ENCODE results near the gene SLFN12.
"Not testable (repeated sequence)": the region's sequence is repeated elsewhere in the genome, so short reads cannot be mapped to it uniquely, and the experiment has no call there.

SLFN12 gene

GRCh38 chr17:35432176-35433074 lies at the start of gene SLFN12:
TSS of gene SLFN12 (minus strand) at chr17:35432500. CDS start at chr17:35423028, 9,472 bp downstream.
- DNase-seq: peak; percentile 84 to 85

GRCh38 chr17:35479271-35479670 lies 47.0 kb upstream of the SLFN12 start:
- DNase-seq: no peak

GRCh38 chr17:35477248-35477647 lies 44.9 kb upstream of the SLFN12 start:
- DNase-seq: no peak

DNA sequence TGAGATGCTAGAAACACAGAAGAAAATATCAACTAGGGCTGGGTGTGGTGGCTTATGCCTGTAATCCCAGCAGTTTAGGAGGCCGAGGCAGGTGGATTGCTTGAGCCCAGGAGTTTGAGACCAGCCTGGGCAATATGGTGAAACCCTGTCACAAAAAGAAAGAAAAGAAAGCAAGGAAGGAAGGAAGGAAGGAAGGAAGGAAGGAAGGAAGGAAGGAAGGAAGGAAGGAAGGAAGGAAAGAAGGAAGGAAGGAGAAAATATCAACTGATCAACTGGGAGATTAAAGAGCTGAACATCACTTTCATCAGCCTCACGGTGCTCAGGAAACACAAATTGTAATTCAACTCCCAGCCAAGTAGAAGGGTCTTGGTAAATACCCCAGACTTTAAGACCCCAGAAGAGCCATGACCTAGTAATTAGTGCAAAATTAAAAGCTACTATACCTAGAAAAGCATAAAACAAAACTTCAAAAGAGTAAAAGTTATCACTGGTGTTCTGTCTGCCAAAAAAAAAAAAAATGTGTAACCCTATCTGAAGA lies 44.1 kb upstream of the SLFN12 start:
- DNase-seq: no peak

DNA sequence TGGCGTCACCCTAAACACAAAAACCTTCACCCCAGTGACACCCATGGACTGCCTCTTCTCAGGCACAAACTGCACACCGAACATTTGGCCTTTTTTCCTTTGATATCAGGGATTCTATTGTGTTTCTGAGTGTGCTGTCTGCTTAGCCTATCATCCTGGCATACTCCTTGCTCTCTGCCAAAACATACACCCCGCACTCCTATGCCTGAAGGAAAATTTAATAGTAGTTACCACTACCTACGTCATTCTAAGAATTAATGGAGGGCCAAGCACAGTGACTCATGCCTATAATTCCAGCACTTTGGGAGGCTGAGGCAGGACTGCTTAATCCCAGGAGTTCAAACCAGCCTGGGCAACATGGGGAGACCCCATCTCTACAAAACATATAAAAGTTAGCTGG lies 36.2 kb upstream of the SLFN12 start:
- no peak for DNase-seq

DNA sequence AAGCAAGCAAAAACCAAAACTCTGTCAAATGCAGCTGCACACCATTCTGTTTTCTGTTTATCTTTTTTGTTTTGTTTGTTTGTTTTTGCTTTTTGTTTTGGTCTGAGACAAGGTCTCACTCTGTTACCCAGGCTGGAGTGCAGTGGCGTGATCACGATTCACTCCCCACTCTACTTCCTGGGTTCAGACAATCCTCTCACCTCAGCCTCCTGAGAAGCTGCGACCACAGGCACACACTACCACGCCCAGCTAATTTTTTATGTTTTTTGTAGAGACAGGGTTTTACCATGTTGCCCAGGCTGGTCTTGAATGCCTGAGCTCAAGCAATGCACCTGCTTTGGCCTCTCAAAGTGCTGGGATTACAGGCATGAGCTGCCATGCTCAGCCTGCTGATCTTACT lies 35.5 kb upstream of the SLFN12 start:
- DNase-seq: no peak

DNA sequence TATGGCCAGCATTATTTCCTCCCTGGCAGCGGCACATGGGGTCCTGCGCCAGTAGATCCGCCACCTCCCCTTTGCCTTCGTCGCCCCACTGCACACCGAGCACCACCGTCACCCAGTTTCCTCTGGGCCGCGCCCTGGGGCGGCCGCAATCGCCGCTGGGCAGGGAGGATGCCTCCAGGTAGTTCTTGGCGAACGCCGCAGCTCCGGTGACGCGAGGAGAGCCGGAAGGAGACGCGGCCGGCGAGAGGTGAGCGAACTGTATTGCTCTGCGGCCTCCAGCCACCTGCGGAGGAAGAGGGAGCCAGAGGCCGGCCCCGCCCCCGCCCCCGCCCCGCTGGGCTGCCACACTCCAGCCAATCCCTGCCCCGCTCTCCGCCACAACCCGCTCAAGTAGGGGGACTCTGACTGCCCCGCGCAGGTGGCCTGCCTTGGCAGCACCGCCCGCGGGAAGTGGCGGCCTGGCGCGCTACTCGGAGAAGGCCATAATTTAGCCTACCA lies 28.1 kb upstream of the SLFN12 start:
- no peak for DNase-seq

DNA sequence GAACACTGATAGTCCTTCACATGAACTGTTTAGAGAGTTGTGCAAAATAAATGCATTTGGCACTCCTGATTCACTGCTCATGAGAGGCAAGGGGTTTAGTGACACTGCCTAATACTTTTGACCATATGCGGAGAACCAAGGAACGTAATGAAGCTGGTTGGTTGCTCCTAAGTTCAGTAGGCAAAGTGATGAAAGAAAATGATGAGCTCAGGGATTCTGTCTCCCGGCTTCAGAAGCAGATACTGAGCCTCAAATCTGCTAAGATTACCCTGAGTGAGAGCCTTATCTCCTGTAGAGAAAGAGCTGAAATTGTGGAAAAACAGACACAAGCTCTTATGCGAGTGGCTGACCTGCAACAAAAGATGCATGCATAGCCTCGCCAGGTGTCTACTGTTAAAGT lies 21.7 kb upstream of the SLFN12 start:
- DNase-seq: not testable (repeated sequence)

- no peak for DNase-seq
Measured at GRCh38 chr17:35453171-35453570, 20.9 kb upstream of the SLFN12 start.

DNA sequence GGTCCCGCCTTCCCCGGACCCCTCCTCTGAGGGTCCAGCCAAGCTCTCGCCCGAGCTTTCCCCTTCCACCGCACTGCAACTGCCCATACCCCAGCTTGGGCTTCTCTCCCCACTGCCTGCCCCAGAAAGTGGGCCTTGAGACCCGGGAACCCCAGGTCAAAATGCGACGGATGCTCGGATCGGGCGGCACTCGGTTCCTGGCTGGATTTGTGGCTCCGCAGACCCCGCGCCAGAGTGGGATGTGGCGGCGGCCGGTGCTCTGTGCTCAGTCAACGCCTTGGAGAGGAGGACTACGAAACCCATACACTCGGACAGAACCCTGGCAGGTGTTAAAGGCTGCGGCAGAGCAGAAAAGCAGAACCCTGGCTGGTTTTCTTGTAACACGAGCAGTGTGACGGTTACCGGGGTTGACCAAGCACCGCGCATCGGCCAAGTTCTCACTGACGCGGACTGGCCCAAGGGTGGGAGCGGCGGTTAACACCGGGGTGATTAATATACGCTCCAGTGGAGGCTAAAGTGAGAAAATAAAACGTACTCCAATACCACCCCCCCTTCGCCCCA lies 17.2 kb upstream of the SLFN12 start:
- peak in 1 of 2 donors; percentile 15 for DNase-seq

GRCh38 chr17:35448899-35449227 lies 16.6 kb upstream of the SLFN12 start:
- peak in 1 of 2 donors; percentile 8 for DNase-seq

DNA sequence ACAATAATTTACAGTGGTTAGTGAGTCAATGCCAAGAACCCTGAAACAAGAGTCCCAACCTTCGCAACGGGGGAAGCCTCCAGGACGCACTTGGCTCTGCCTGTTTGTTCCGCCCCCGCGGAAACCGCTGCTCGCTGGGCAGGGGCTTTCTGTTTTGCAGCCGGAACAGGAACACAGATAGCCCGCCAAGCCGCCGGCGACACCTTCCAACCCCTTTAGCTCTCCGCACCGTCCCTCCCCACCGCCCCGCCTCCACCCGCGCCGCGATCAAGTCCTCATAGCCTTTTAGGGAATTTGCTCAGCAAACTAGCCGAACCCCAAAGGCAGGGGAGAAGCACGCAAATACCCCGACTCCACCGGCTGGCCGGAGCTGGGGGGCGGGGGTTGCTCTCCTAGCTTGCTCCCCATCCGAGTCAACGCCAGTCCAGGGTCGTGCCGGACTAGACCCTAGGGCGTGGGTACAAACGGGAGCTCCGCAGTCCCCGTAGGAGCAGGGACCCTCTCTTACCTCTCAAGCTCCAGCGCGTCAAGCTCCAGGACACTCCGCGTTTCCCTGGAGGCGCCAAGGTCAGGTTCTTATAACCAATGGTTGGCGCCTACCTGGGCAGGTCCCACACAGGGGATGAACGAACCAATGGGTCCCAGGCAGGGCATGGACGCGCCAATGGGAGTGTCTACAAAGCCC lies 16.1 kb upstream of the SLFN12 start, which contains the start of gene SLFN13:
Gene SLFN13, minus strand, starts transcription at position 553 of the 685 bp plus-strand sequence. CDS start 3,086 bp downstream, outside the sequence.
- DNase-seq: peak; percentile 95 to 98

GRCh38 chr17:35447499-35447898 lies 15.2 kb upstream of the SLFN12 start:
- DNase-seq: no peak

DNA sequence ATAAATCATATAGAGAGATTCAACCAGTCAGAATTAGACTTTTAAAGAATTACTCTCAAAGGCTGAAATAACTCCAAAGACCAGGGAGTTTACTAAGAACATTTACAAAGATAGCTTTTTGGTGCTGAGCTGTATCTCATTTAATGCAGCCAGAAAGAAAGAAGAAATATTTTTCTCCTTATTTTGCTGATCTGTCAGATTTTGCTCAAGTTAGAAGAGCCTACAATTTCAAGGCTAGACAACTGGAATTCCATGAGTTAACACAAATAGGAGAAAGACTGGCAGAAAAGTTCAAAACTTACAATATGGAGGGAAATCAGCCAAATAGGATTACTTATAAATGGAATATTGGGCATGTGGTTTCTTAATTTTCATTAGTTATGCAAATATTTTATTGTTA lies 6.1 kb upstream of the SLFN12 start:
- DNase-seq: no peak

GRCh38 chr17:35433075-35433894 lies 985 bp upstream of the SLFN12 start:
- peak; percentile 82 to 83 for DNase-seq

- DNase-seq: no peak
Measured at GRCh38 chr17:35429702-35430101, 2.6 kb downstream of the SLFN12 start.

- no peak for DNase-seq
Measured at GRCh38 chr17:35428229-35428628, 4.1 kb downstream of the SLFN12 start.

- DNase-seq: no peak
Measured at GRCh38 chr17:35423761-35424160, 8.5 kb downstream of the SLFN12 start.

DNA sequence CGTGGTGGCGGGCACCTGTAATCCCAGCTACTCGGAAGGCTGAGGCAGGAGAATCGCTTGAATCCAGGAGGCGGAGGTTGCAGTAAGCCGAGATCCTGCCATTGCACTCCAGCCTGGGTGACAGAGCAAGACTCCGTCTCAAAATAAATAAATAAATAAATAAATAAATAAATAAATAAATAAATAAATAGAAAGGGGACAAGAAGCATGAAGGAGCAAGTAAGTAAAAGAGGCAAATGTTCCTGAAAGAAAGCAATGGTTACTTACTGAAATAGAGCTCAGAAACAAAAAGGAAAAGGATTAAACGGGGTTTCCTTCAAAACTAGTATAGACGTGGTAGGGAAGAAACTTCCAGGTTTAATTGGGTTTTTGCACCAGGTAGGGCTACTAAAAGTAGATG lies 11.2 kb downstream of the SLFN12 start:
- not testable (repeated sequence) for DNase-seq

DNA sequence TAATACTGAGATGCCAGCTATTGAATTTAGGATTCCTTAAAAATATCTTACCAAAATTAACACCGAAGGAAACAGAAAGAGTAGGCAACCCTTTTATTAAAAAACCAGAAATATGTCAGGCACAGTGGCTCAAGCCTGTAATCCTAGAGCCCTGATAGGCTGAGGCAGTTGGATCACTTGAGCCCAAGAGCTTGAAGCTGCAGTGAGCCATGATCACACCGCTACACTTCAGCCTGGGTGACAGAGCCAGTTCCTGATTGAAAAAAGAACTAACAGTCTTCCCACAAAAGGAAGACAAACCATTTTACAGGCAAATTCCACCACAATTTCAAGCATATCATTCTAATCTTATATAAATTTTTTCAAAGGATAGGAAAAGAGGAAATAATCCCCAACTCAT lies 15.6 kb downstream of the SLFN12 start:
- no peak for DNase-seq

DNA sequence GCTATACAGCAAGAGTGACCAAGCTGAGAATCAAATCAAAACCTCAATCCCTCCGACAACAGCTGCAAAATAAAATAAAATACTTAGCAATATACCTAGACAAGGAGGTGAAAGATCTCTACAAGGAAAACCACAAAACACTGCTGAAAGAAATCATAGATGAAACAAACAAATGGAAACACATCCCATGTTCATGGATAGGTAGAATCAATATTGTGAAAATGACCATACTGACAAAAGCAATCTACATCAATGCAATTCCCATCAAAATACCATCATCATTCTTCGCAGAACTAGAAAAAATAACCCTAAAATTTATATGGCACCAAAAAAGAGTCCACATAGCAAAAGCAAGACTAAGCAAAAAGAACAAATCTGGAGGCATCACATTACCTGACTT lies 17.6 kb downstream of the SLFN12 start:
- not testable (repeated sequence) for DNase-seq

GRCh38 chr17:35414247-35414646 lies 18.1 kb downstream of the SLFN12 start:
- no peak for DNase-seq

Measured in inflammatory macrophage treated with lipopolysaccharide for 1 hour (primary cell).